Mesenchymal stem cell (in vitro differentiated cells and primary cell): Measurements from ENCODE around the gene MUC5B.

Experiments
- DNase-seq: peaks from one replicate; pipeline ENCODE4 v3.0.0-alpha.2; 2013
- H2AFZ ChIP-seq: one replicate; pipeline ENCODE4 v1.6.1; 2013; ENCODE audit warnings: low read depth, mild to moderate bottlenecking, control low read depth, inconsistent platforms, low read length, moderate library complexity
- H2AK5ac ChIP-seq: 2 replicates; pipeline ENCODE4 v1.6.1; 2013; ENCODE audit warnings: low read length, moderate library complexity, mild to moderate bottlenecking, inconsistent platforms; ENCODE audit not compliant: severe bottlenecking
- H2BK120ac ChIP-seq: one replicate; pipeline ENCODE4 v1.6.1; 2013; ENCODE audit warnings: low read depth, mild to moderate bottlenecking, inconsistent platforms, low read length, moderate library complexity
- H2BK12ac ChIP-seq, 2 experiments: one replicate each; pipeline ENCODE4 v1.6.1; 2013; ENCODE audit warnings: inconsistent platforms in 2 of 2, low read length in 2 of 2, mild to moderate bottlenecking in 2 of 2, moderate library complexity in 2 of 2, control low read depth in 1 of 2
- H2BK15ac ChIP-seq: one replicate; pipeline ENCODE4 v1.6.1; 2013; ENCODE audit warnings: mild to moderate bottlenecking, low read depth, inconsistent platforms; ENCODE audit not compliant: poor library complexity, severe bottlenecking
- H2BK5ac ChIP-seq: 2 replicates; pipeline ENCODE4 v1.6.1; 2013; ENCODE audit warnings: low read depth, mild to moderate bottlenecking, low read length, control low read depth, inconsistent platforms; ENCODE audit not compliant: poor library complexity, severe bottlenecking
- H3K14ac ChIP-seq, 2 experiments: one replicate each; pipeline ENCODE4 v1.6.1; 2013; ENCODE audit warnings: inconsistent platforms in 2 of 2, low read length in 2 of 2, control low read depth in 1 of 2, mild to moderate bottlenecking in 1 of 2, moderate library complexity in 1 of 2
- H3K18ac ChIP-seq, 2 experiments: one replicate each; pipeline ENCODE4 v1.6.1; 2013; ENCODE audit warnings: inconsistent platforms in 2 of 2, low read length in 2 of 2, control low read depth in 1 of 2, low read depth in 1 of 2, mild to moderate bottlenecking in 1 of 2
- H3K23ac ChIP-seq, 2 experiments: one replicate each; pipeline ENCODE4 v1.6.1; 2013; ENCODE audit warnings: inconsistent platforms in 2 of 2, low read length in 2 of 2, mild to moderate bottlenecking in 2 of 2, moderate library complexity in 2 of 2, control low read depth in 1 of 2
- H3K27ac ChIP-seq: 2 replicates; pipeline ENCODE4 v1.5.1; 2013; ENCODE audit warnings: mild to moderate bottlenecking, moderate library complexity, low read length, control low read depth, inconsistent platforms; ENCODE audit not compliant: poor library complexity, severe bottlenecking
- H3K27me3 ChIP-seq, 2 experiments: 2 replicates each; pipeline versions ENCODE4 v1.6.1 to v1.7.0; 2013; ENCODE audit warnings: low read length in 2 of 2, mild to moderate bottlenecking in 2 of 2, moderate library complexity in 2 of 2, control low read depth in 1 of 2, inconsistent platforms in 1 of 2; ENCODE audit not compliant: control insufficient read depth in 1 of 2, insufficient read depth in 1 of 2
- H3K36me3 ChIP-seq, 2 experiments: 2 replicates each; pipeline versions ENCODE4 v1.6.1 to v1.7.0; 2013; ENCODE audit warnings: low read length in 2 of 2, control low read depth in 1 of 2, inconsistent platforms in 1 of 2, low read depth in 1 of 2, mild to moderate bottlenecking in 1 of 2; ENCODE audit not compliant: insufficient read depth in 2 of 2, control insufficient read depth in 1 of 2
- H3K4ac ChIP-seq, 2 experiments: one replicate each; pipeline ENCODE4 v1.6.1; 2013; ENCODE audit warnings: inconsistent platforms in 2 of 2, low read length in 2 of 2, mild to moderate bottlenecking in 2 of 2, moderate library complexity in 2 of 2, control low read depth in 1 of 2, low read depth in 1 of 2
- H3K4me1 ChIP-seq: 2 replicates; pipeline ENCODE4 v1.6.1; 2013; ENCODE audit warnings: low read depth, low read length, control low read depth; ENCODE audit not compliant: control insufficient read depth, insufficient read depth
- H3K4me2 ChIP-seq: 2 replicates; pipeline ENCODE4 v1.6.1; 2013; ENCODE audit warnings: low read length, mild to moderate bottlenecking, inconsistent platforms; ENCODE audit not compliant: poor library complexity, severe bottlenecking
- H3K4me3 ChIP-seq, 2 experiments: 2 replicates each; pipeline versions ENCODE4 v1.5.1 to v1.7.0; 2013; ENCODE audit warnings: low read length in 2 of 2, mild to moderate bottlenecking in 2 of 2, control low read depth in 1 of 2, low read depth in 1 of 2; ENCODE audit not compliant: insufficient read depth in 1 of 2
- H3K79me1 ChIP-seq: replicated peaks from 2 replicates; pipeline ENCODE4 v1.6.1; 2013; ENCODE audit warnings: mild to moderate bottlenecking, control low read depth, low read length, inconsistent platforms; ENCODE audit not compliant: poor library complexity, severe bottlenecking
- H3K9ac ChIP-seq: 2 replicates; pipeline ENCODE4 v1.7.0; 2013; ENCODE audit warnings: mild to moderate bottlenecking, low read length, moderate library complexity
- H3K9me3 ChIP-seq: 2 replicates; pipeline ENCODE4 v1.7.0; 2013; ENCODE audit warnings: mild to moderate bottlenecking, low read length; ENCODE audit not compliant: control insufficient read depth
- H4K8ac ChIP-seq: one replicate; pipeline ENCODE4 v1.6.1; 2013; ENCODE audit warnings: inconsistent platforms, mild to moderate bottlenecking, low read length, moderate library complexity
- H4K91ac ChIP-seq: one replicate; pipeline ENCODE4 v1.6.1; 2013; ENCODE audit warnings: mild to moderate bottlenecking, low read length, inconsistent platforms
- WGBS: methylation state at CpG from one replicate; pipeline ENCODE4 v1.1.7; 2013; ENCODE audit warnings: mixed read lengths; 5-methylcytosine and 5-hydroxymethylcytosine counted together

MUC5B gene

GRCh38 chr11:1289211-1289935 is 66.5 kb downstream of the MUC5B start:
- Histone ChIP-seq H3K4me2 (no peak overlapping the region), H3K4ac (no peak overlapping the region), H4K8ac (no peak overlapping the region), H3K14ac (no peak overlapping the region), H2BK15ac (no peak overlapping the region), H3K4me1 (no peaks in the 10 kb centered on the region), H3K27ac (no peak overlapping the region), H4K91ac (no peak overlapping the region), H3K23ac (no peak overlapping the region), H3K36me3 (peaks cover 75 to 92% of the 10 kb centered on the region in 2 experiments), H2AFZ (no peak overlapping the region), H3K9ac (no peak overlapping the region), H3K9me3 (no peaks in the 10 kb centered on the region), H2BK120ac (no peak overlapping the region), H2BK5ac (no peak overlapping the region), H3K18ac (no peak overlapping the region), H3K4me3 (peak overlapping the region in 1 of 2 experiments; percentile 3), H3K79me1 (peaks cover 70% of the 10 kb centered on the region), H2AK5ac (no peak overlapping the region), H3K27me3 (no peaks in the 10 kb centered on the region), H2BK12ac (no peak overlapping the region)
- DNase-seq, result no peak
- 96% methylated on average over 33 of the region's 33 CpGs for WGBS

GRCh38 chr11:1290052-1291040 is 67.5 kb downstream of the MUC5B start:
- H2BK120ac ChIP-seq, result no peak overlapping the region
- H2BK5ac ChIP-seq, result no peak overlapping the region
- H4K8ac ChIP-seq, result no peak overlapping the region
- no peak overlapping the region for H3K9ac ChIP-seq
- H2AK5ac ChIP-seq, result no peak overlapping the region
- WGBS, result 95% methylated on average over 43 of the region's 43 CpGs
- H3K27ac ChIP-seq, result no peak overlapping the region
- no peak overlapping the region for H2BK15ac ChIP-seq
- no peak overlapping the region for H3K18ac ChIP-seq
- H3K27me3 ChIP-seq, result no peaks in the 10 kb centered on the region
- peaks cover 66% of the 10 kb centered on the region for H3K79me1 ChIP-seq
- H3K4ac ChIP-seq, result no peak overlapping the region
- no peak overlapping the region for H3K14ac ChIP-seq
- H3K4me1 ChIP-seq, result no peaks in the 10 kb centered on the region
- no peak for DNase-seq
- H4K91ac ChIP-seq, result no peak overlapping the region
- H3K4me2 ChIP-seq, result no peak overlapping the region
- H3K9me3 ChIP-seq, result no peaks in the 10 kb centered on the region
- no peak overlapping the region for H2BK12ac ChIP-seq
- no peak overlapping the region for H3K23ac ChIP-seq
- no peak overlapping the region for H2AFZ ChIP-seq
- peaks cover 69 to 88% of the 10 kb centered on the region in 2 experiments for H3K36me3 ChIP-seq
- H3K4me3 ChIP-seq, result no peak overlapping the region

- H2AK5ac ChIP-seq, result no peak overlapping the region
- WGBS, result 97% methylated on average over 46 of the region's 46 CpGs
- H3K27ac ChIP-seq, result no peak overlapping the region
- no peak overlapping the region for H3K18ac ChIP-seq
- peaks cover 68% of the 10 kb centered on the region for H3K79me1 ChIP-seq
- no peak overlapping the region for H2BK120ac ChIP-seq
- H3K27me3 ChIP-seq, result no peaks in the 10 kb centered on the region
- no peak for DNase-seq
- no peak overlapping the region for H3K14ac ChIP-seq
- no peak overlapping the region for H2BK15ac ChIP-seq
- H2AFZ ChIP-seq, result no peak overlapping the region
- no peak overlapping the region for H3K4me2 ChIP-seq
- H3K9me3 ChIP-seq, result no peaks in the 10 kb centered on the region
- H3K23ac ChIP-seq, result no peak overlapping the region
- no peak overlapping the region for H2BK12ac ChIP-seq
- H3K4me3 ChIP-seq, result peak overlapping the region in 1 of 2 experiments; percentile 5
- peaks cover 2% of the 10 kb centered on the region for H3K4me1 ChIP-seq
- no peak overlapping the region for H3K9ac ChIP-seq
- H2BK5ac ChIP-seq, result no peak overlapping the region
- no peak overlapping the region for H3K4ac ChIP-seq
- H4K91ac ChIP-seq, result peak overlapping the region; percentile 16
- peaks cover 57 to 88% of the 10 kb centered on the region in 2 experiments for H3K36me3 ChIP-seq
- H4K8ac ChIP-seq, result no peak overlapping the region
Observed at GRCh38 chr11:1291295-1292017, 68.6 kb downstream of the MUC5B start.
